Progenitor cell of endocrine pancreas (in vitro differentiated cells): ENCODE results near the gene HGF. TPM values are rescaled to one million over a fixed set of nuclear protein-coding genes. Genes with fewer than 3 reads are reported as not detected.

Experiments used
- DNase-seq: peaks from one replicate; pipeline ENCODE4 v3.0.0; 2021; ENCODE audit warnings: low spot score; ENCODE audit not compliant: unreplicated experiment
- H3K27ac Mint-ChIP-seq: 2 replicates; pipeline ENCODE4 v1.8.0; 2021; ENCODE audit warnings: mild to moderate bottlenecking, moderate library complexity, mixed read lengths
- H3K27me3 Mint-ChIP-seq: 2 replicates; pipeline ENCODE4 v1.8.0; 2021; ENCODE audit warnings: mixed read lengths
- H3K36me3 Mint-ChIP-seq: 2 replicates; pipeline ENCODE4 v1.8.0; 2022; ENCODE audit warnings: mixed read lengths; ENCODE audit not compliant: insufficient read depth
- H3K4me1 Mint-ChIP-seq: 2 replicates; pipeline ENCODE4 v1.8.0; 2021; ENCODE audit warnings: low read depth, mixed read lengths
- H3K4me3 Mint-ChIP-seq: 2 replicates; pipeline ENCODE4 v1.8.0; 2021; ENCODE audit warnings: low read depth, mild to moderate bottlenecking, moderate library complexity, mixed read lengths
- H3K9me3 Mint-ChIP-seq: 2 replicates; pipeline ENCODE4 v1.8.0; 2021; ENCODE audit warnings: low read depth, mixed read lengths
- total RNA-seq: library from RNA; stranded (reverse); gene quantifications from 2 replicates; pipeline ENCODE4 v1.2.1, GENCODE V29; 2021
- TF ChIP-seq, protein P1 (sequence below): fragments of 200-600 bp; sonication (generic); IDR thresholded peaks from one replicate; pipeline ENCODE4 v1.5.0; 2021; ENCODE audit warnings: antibody characterized with exemption, mild to moderate bottlenecking; ENCODE audit not compliant: unreplicated experiment

The HGF gene
- total RNA-seq, 1 donor from 2014 or later, result not detected

DNA sequence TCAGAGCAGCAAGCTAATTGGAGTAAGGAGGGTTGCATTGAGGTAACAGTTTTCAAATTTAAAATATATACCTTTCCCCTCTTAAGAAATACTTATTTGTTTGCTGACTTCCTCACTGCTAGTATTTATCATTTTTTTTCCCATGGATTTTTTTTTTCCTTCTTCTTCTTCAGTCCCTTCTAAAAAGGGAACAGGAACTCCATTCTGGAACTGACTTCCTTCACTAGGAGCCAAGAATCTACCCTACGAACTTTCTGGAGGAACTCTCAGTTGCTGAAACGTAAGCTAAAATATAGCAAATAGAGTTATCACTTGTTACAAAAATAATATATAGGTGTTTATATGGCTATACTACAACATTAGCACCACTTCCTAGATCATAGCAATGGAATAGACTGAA lies 95.4 kb downstream of the HGF start:
- Mint-ChIP-seq H3K27me3 (no peaks in the 10 kb centered on the region), H3K4me1 (peaks cover 13% of the 10 kb centered on the region), H3K9me3 (no peaks in the 10 kb centered on the region), H3K27ac (no peak overlapping the region), H3K36me3 (no peaks in the 10 kb centered on the region), H3K4me3 (no peak overlapping the region)
- TF ChIP-seq, protein P1, sequence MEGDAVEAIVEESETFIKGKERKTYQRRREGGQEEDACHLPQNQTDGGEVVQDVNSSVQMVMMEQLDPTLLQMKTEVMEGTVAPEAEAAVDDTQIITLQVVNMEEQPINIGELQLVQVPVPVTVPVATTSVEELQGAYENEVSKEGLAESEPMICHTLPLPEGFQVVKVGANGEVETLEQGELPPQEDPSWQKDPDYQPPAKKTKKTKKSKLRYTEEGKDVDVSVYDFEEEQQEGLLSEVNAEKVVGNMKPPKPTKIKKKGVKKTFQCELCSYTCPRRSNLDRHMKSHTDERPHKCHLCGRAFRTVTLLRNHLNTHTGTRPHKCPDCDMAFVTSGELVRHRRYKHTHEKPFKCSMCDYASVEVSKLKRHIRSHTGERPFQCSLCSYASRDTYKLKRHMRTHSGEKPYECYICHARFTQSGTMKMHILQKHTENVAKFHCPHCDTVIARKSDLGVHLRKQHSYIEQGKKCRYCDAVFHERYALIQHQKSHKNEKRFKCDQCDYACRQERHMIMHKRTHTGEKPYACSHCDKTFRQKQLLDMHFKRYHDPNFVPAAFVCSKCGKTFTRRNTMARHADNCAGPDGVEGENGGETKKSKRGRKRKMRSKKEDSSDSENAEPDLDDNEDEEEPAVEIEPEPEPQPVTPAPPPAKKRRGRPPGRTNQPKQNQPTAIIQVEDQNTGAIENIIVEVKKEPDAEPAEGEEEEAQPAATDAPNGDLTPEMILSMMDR, result no peak
- no peak for DNase-seq

DNA sequence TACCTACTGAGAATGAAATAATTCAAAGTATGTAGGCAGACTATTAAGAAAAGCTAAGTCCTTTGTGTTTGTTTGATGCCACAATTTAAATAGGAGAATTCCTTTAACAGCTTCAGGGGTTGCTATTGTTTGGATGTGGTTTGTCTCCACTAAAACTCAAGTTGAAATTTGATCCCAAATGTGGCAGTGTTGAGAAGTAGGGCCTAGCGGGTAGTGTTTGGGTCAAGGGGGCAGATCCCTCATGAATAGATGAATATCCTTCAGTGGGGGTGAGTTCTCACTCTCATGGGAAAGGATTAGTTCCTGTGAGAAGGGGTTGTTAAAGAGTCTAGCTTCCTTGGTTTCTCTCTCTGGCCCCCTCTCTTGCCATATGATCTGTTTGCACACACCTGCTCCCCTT lies 97.0 kb downstream of the HGF start:
- DNase-seq, result no peak
- H3K4me1 Mint-ChIP-seq, result peaks cover 13% of the 10 kb centered on the region
- H3K27me3 Mint-ChIP-seq, result no peaks in the 10 kb centered on the region
- H3K9me3 Mint-ChIP-seq, result no peaks in the 10 kb centered on the region
- no peaks in the 10 kb centered on the region for H3K36me3 Mint-ChIP-seq
- TF ChIP-seq, protein P1, result no peak
- H3K27ac Mint-ChIP-seq, result peak overlapping the region; percentile 15
- no peak overlapping the region for H3K4me3 Mint-ChIP-seq

DNA sequence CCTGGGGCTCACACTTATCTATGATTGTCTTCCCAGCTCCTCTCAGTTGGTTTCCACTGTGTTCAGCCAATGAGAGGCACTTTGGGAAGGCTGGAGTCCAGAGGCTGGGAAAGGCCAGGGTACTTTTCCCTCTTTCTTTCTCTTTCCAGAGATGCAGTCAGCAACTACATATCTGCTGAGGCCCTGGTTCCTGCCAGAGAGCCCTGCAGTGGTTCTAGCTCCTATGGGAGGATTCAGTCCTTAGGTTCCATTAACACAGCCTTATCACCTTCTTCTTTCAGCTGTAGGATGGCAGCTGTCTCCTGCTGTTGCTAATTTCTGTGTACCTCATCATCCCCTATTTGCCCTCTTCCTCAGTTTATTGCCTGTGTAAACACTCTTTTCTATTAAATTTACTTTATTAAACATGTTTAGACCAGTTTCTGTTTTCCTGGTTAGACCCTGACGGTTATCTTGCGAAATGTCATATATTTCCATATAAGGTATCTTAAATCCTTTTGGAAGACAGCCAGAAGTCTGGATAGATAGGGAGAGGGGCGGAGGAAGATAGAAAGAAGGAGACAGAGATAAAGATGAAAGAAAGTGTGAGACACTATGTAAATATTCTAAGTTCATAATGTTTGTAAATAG lies 100.3 kb downstream of the HGF start:
- no peak overlapping the region for H3K4me3 Mint-ChIP-seq
- H3K9me3 Mint-ChIP-seq, result no peaks in the 10 kb centered on the region
- H3K27ac Mint-ChIP-seq, result no peak overlapping the region
- no peaks in the 10 kb centered on the region for H3K36me3 Mint-ChIP-seq
- H3K4me1 Mint-ChIP-seq, result peaks cover 11% of the 10 kb centered on the region
- TF ChIP-seq, protein P1, result no peak
- no peak for DNase-seq
- no peaks in the 10 kb centered on the region for H3K27me3 Mint-ChIP-seq

DNA sequence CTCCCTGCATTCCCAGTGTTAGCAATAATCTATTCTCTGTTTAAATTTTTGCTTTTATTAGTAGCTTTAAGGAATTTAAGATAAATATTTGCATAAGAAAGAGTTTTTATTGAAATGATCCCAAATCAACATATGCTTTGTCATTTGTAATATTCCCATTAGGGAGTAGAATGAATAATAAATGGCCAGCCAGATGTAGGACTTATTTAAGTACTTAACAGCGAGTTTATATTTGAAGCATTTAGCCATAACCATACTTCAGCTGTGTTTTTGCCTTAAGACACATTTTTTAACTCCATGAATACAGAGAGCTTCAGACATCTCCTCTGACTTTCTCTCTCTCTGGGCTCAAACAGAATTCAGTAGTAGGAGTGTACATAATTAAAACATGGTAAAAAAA lies 103.6 kb downstream of the HGF start:
- H3K27me3 Mint-ChIP-seq, result no peaks in the 10 kb centered on the region
- H3K27ac Mint-ChIP-seq, result no peak overlapping the region
- no peaks in the 10 kb centered on the region for H3K9me3 Mint-ChIP-seq
- no peak overlapping the region for H3K4me3 Mint-ChIP-seq
- DNase-seq, result no peak
- no peaks in the 10 kb centered on the region for H3K4me1 Mint-ChIP-seq
- TF ChIP-seq, protein P1, result no peak
- no peaks in the 10 kb centered on the region for H3K36me3 Mint-ChIP-seq

DNA sequence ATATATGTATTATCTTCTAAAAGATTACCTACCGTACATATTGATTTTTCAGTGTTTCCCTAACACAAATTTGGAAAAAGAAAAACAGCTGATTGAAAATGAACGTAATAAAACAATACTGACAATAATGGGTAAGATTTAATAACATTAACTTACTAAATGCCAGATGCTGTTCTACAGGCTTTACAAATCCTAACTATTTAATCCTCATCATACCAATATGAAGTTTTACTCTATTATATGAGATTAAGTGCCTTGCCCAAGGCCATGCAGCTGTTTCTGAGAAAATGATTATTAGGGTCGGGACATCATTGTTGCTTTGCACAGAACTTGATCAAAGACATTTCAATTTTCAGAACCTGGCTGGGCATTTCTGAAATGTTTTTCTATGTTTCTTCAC lies 104.6 kb downstream of the HGF start:
- Mint-ChIP-seq H3K27me3 (no peaks in the 10 kb centered on the region), H3K36me3 (no peaks in the 10 kb centered on the region), H3K4me3 (no peak overlapping the region), H3K4me1 (no peaks in the 10 kb centered on the region), H3K27ac (no peak overlapping the region), H3K9me3 (no peaks in the 10 kb centered on the region)
- TF ChIP-seq, protein P1, result no peak
- DNase-seq, result no peak
